Astrocyte (in vitro differentiated cells and primary cell): ENCODE results near the gene CSF1. TPM values are rescaled to one million over a fixed set of nuclear protein-coding genes. Genes with fewer than 3 reads are reported as not detected.

Source experiments
- DNase-seq: peaks from one replicate; pipeline ENCODE4 v3.0.0-alpha.2; 2010; ENCODE audit warnings: low read depth
- FAIRE-seq: peaks from 2 replicates; lab custom pipeline; 2011; peaks lifted over from hg19 to GRCh38; lab: Jason Lieb, UNC
- H2AFZ ChIP-seq: 2 replicates; pipeline ENCODE4 v1.6.0; 2012; ENCODE audit warnings: low read depth, low read length, inconsistent platforms
- H3K27ac ChIP-seq: 2 replicates; pipeline ENCODE4 v1.5.1; 2011; ENCODE audit warnings: low read depth, low read length, inconsistent platforms
- H3K27me3 ChIP-seq: 2 replicates; pipeline ENCODE4 v1.6.0; 2011; ENCODE audit warnings: low read length, inconsistent platforms; ENCODE audit not compliant: insufficient read depth
- H3K36me3 ChIP-seq: 2 replicates; pipeline ENCODE4 v1.5.1; 2011; ENCODE audit warnings: low read length, inconsistent platforms; ENCODE audit not compliant: insufficient read depth
- H3K4me1 ChIP-seq: 2 replicates; pipeline ENCODE4 v1.5.1; 2011; ENCODE audit warnings: low read length, inconsistent platforms; ENCODE audit not compliant: insufficient read depth
- H3K4me2 ChIP-seq: 2 replicates; pipeline ENCODE4 v1.6.0; 2012; ENCODE audit warnings: low read length, inconsistent platforms
- H3K4me3 ChIP-seq: 2 replicates; pipeline ENCODE4 v1.5.1; 2011; ENCODE audit warnings: low read depth, mild to moderate bottlenecking, low read length, inconsistent platforms; ENCODE audit not compliant: insufficient read depth
- H3K79me2 ChIP-seq: 2 replicates; pipeline ENCODE4 v1.6.0; 2012; ENCODE audit warnings: mild to moderate bottlenecking, low read length, inconsistent platforms; ENCODE audit not compliant: insufficient read depth
- H3K9ac ChIP-seq: 2 replicates; pipeline ENCODE4 v1.6.0; 2012; ENCODE audit warnings: mild to moderate bottlenecking, low read length, inconsistent platforms
- H3K9me3 ChIP-seq: 2 replicates; pipeline ENCODE4 v1.5.1; 2012; ENCODE audit warnings: low read depth, mild to moderate bottlenecking, low read length, inconsistent platforms; ENCODE audit not compliant: insufficient read depth
- H4K20me1 ChIP-seq: 2 replicates; pipeline ENCODE4 v1.6.0; 2012; ENCODE audit warnings: low read length, inconsistent platforms; ENCODE audit not compliant: insufficient read depth
- H3K27ac Mint-ChIP-seq: one replicate; pipeline ENCODE4 v1.8.0; 2021; ENCODE audit warnings: mild to moderate bottlenecking, mixed read lengths; ENCODE audit not compliant: unreplicated experiment
- H3K27me3 Mint-ChIP-seq: one replicate; pipeline ENCODE4 v1.8.0; 2021; ENCODE audit warnings: low read depth, mixed read lengths; ENCODE audit not compliant: unreplicated experiment
- H3K36me3 Mint-ChIP-seq: one replicate; pipeline ENCODE4 v1.8.0; 2021; ENCODE audit warnings: low read depth, mixed read lengths; ENCODE audit not compliant: unreplicated experiment
- H3K4me1 Mint-ChIP-seq: one replicate; pipeline ENCODE4 v1.8.0; 2021; ENCODE audit warnings: low read depth, mixed read lengths; ENCODE audit not compliant: unreplicated experiment
- H3K4me3 Mint-ChIP-seq: one replicate; pipeline ENCODE4 v1.8.0; 2021; ENCODE audit warnings: mild to moderate bottlenecking, moderate library complexity, mixed read lengths; ENCODE audit not compliant: unreplicated experiment
- H3K9me3 Mint-ChIP-seq: one replicate; pipeline ENCODE4 v1.8.0; 2021; ENCODE audit warnings: mild to moderate bottlenecking, mixed read lengths; ENCODE audit not compliant: unreplicated experiment
- CTCF ChIP-seq: IDR thresholded peaks from 2 replicates; pipeline ENCODE4 v1.5.1; 2011; ENCODE audit warnings: low read depth, mild to moderate bottlenecking, inconsistent platforms, low read length, moderate library complexity; ENCODE audit not compliant: insufficient read depth
- EZH2 ChIP-seq: IDR thresholded peaks from 2 replicates; pipeline ENCODE4 v1.6.1; 2012; ENCODE audit warnings: mild to moderate bottlenecking, low read length, inconsistent platforms; ENCODE audit not compliant: insufficient read depth
- total RNA-seq: library from RNA; stranded (reverse); gene quantifications from 2 replicates; pipeline ENCODE4 v1.2.1, GENCODE V29; 2021

CSF1 gene
- total RNA-seq, 1 donor from 2014 or later, result 12.3 TPM

DNA sequence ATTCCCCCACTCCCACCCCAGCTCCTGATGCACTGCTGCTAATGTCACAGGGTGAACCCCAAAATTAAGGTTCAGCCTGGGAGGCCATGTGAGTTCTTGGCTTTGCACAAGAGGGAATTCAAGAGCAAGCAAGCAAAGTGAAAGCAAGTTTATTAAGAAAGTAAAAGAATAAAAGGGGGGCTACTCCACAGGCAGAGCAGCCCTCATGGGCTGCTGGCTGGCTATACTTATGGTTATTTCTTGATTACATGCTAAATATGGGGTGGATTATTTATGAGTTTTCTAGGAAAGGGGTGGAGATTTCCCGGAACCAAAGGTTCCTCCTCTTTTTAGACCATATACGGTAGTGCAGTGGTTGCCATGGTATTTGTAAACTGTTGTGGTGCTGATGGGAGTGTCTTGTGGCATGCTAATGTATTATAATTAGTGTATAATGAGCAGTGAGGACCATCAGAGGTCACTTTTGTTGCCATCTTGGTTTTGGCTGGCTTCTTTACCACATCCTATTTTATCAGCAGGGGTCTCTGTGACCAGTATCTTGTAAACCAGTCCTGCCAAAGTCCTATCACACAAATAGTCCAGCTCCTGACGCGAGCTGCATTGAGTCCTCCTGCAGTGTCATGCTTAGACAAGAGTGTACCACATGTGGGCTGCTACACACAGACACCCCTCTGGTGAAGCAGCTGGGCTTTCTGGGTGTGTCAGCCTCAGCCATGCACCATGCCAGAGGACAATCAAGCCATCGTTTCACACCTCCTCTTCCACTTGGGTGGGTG lies 46.4 kb upstream of the CSF1 start:
- Mint-ChIP-seq H3K36me3 (peaks cover 4% of the 10 kb centered on the region), H3K27me3 (peaks cover 5% of the 10 kb centered on the region), H3K4me3 (no peak overlapping the region), H3K27ac (no peak overlapping the region), H3K9me3 (peaks cover 14% of the 10 kb centered on the region), H3K4me1 (no peaks in the 10 kb centered on the region)
- peak overlapping the region; percentile 31 for H3K4me2 ChIP-seq
- H3K27ac ChIP-seq, result no peak overlapping the region
- H3K4me1 ChIP-seq, result no peaks in the 10 kb centered on the region
- H3K27me3 ChIP-seq, result no peaks in the 10 kb centered on the region
- no peaks in the 10 kb centered on the region for H3K79me2 ChIP-seq
- H3K9ac ChIP-seq, result no peak overlapping the region
- FAIRE-seq, result no peak
- TF ChIP-seq CTCF (no peak), EZH2 (no peak)
- no peak overlapping the region for H3K4me3 ChIP-seq
- H4K20me1 ChIP-seq, result no peaks in the 10 kb centered on the region
- H3K36me3 ChIP-seq, result no peaks in the 10 kb centered on the region
- no peaks in the 10 kb centered on the region for H3K9me3 ChIP-seq
- H2AFZ ChIP-seq, result peak overlapping the region; percentile 38
- peak; percentile 61 for DNase-seq

DNA sequence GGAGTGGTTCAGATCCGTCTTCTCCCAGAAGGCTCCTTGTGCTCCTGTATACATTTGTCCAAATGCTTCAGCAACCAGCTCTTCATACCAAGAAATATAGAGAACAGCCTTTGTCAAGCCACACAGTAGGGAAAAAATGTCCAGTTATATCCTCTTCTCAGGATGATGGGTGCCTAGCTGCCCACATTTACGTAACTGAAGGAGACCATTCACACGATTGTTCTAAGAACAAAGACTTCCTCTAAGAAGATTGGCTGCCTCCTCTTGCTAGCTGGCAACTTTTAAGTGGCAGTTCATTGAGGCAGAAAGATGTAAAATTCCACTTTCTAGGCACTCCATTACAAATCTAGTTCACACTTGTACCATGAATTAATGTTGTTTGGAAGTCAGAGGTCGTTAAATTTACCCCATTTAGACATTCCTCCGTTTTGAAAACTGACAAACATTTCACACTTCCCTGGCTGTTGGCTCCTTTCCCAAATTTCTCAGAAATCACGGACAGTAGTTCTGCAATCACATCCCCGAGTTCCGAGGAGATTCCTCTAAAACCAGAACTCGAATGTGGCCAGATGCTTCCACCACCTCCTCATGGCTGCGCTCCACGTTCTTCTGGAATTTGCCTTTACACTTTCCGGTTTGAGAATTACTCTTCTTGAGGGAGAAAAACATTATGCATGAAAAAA lies 45.6 kb upstream of the CSF1 start:
- no peaks in the 10 kb centered on the region for H3K4me1 ChIP-seq
- no peaks in the 10 kb centered on the region for H3K9me3 ChIP-seq
- H3K4me2 ChIP-seq, result no peak overlapping the region
- H3K4me3 ChIP-seq, result no peak overlapping the region
- H2AFZ ChIP-seq, result no peak overlapping the region
- peaks cover 4% of the 10 kb centered on the region for H3K36me3 Mint-ChIP-seq
- no peaks in the 10 kb centered on the region for H3K4me1 Mint-ChIP-seq
- H3K27ac Mint-ChIP-seq, result no peak overlapping the region
- H3K4me3 Mint-ChIP-seq, result no peak overlapping the region
- peaks cover 2% of the 10 kb centered on the region for H3K27me3 Mint-ChIP-seq
- H3K27me3 ChIP-seq, result no peaks in the 10 kb centered on the region
- FAIRE-seq, result peak; percentile 80
- no peaks in the 10 kb centered on the region for H3K36me3 ChIP-seq
- no peak overlapping the region for H3K9ac ChIP-seq
- TF ChIP-seq CTCF (no peak), EZH2 (no peak)
- DNase-seq, result peak; percentile 78
- H4K20me1 ChIP-seq, result no peaks in the 10 kb centered on the region
- no peak overlapping the region for H3K27ac ChIP-seq
- H3K9me3 Mint-ChIP-seq, result peaks cover 13% of the 10 kb centered on the region
- H3K79me2 ChIP-seq, result no peaks in the 10 kb centered on the region
